GM21447 (cell line): ENCODE results near the gene MYBPC1.
"Not testable (repeated sequence)": the region's sequence is repeated elsewhere in the genome, so short reads cannot be mapped to it uniquely, and the experiment has no call there.

Experiments
- ATAC-seq: cut with Tn5 transposase; IDR thresholded peaks from one replicate; pipeline ENCODE4 v1.9.1; 2021; ENCODE audit not compliant: unreplicated experiment

MYBPC1 gene

DNA sequence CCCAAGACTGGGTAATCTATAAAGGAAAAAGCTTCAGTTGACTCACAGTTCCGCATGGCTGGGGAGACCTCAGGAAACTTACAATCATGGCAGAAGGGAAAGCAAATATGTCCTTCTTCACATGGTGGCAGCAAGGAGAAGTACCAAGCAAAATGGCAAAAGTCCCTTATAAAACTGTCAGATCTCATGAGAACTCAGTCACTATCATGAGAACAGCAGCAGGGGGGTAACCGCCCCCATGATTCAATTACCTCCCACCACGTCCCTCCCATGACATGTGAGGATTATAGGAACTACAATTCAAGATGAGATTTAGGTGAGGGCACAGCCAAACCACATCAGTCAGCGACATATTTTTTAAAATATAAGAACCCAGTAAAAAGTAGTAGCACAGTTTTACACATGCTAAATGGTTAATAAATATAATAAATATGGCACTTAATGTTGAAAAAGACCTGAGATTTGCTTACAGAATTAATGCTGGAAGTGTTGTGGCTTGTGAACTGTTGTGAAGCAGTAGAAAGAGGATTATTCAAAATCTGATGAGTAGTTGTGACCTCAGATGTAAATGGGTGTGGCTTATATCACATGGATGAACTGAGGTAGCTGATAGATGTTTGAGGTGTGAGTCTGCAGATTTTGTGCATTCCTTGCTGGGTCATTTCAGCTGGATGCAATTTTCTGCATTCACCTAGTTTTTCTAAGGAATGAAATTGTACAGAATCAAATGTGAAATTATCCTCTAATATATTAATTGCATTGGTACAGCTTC, 55.8 kb downstream of the MYBPC1 start:
- no peak for ATAC-seq

DNA sequence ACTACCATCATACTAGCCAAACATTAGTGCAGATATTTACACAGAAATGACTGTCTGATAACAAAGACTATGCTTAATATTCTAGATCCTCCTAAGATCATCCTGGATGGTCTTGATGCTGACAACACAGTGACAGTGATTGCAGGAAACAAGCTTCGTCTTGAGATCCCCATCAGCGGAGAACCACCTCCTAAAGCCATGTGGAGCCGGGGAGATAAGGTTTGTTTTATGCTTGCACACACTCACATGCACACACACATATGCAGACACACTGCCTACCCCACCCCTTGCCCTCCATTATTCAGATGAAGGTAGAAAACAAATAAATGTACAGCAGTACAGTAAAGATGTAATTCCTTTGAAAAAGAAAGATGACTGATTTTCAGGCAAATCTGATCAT, 58.3 kb downstream of the MYBPC1 start:
- ATAC-seq: no peak

DNA sequence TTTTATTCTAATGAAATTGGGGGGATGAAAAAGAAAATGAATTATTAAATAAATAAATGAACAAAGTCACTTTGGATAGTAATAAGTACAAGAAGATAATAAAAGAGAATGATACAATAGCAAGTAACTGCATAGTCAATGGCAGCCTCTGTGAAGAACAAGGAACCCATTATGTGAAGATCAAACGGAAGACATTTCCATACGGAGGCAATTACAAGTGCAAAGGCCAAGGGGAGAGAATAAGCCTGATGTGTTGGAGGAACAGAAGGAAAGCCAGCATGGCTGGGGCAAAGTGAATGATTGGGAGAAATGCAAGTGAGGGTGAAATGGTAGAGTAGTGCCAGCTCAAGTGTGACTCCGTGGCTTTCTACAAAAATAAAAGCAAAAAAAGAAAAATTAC, 58.7 kb downstream of the MYBPC1 start:
- ATAC-seq: no peak

DNA sequence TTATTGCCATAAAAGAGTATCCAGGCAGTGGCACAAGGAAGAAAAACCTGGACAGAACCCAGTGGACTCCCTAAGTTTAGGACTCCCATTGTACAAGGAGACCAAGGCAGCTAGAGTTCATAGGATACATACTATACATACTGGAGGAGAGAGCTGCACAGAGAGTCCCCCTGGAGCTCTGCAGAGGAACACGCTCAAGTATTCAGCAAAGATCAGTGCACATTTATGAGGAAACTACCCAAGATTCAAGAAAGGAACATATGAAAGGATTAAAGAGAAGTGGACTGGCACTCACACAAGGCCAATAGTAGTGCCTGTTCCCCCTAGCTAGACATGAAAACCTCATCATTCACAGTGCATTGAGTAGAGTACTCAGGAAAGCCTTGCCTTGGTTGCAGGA, 59.7 kb downstream of the MYBPC1 start:
- ATAC-seq: no peak

DNA sequence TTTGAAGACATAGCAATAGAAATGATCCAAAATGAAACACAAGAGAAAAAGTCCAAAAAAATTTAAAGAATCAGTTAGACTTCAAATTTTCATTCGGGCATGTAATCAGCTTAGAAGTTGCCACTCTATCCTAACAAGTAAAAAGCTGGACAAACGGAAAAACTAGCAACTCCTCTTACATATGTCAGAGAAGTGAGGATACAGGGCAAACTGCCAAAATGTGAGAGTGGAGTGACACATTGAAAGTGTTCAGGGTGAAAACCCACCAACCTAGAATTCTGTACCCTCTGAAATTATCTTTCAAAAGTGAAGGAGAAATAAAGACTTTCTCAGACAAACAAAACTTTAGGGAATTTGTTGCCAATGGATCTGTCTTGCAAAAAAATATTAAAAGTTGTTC, 60.6 kb downstream of the MYBPC1 start:
- no peak for ATAC-seq

DNA sequence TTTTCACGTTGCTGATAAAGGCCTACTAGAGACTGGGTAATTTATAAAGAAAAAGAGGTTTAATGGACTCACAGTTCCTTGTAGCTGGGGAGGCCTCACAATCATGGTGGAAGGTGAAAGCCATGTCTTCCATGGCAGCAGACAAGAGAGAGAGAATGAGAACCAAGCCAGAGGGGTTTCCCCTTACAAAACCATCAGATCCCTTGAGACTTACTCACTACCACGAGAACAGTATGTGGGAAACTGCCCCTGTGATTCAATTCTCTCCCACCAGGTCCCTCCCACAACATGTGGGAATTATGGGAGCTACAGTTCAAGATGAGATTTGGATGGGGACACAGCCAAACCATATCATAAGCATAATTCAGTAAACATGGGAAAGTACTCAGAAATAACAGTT, 65.9 kb downstream of the MYBPC1 start:
- ATAC-seq: not testable (repeated sequence)

DNA sequence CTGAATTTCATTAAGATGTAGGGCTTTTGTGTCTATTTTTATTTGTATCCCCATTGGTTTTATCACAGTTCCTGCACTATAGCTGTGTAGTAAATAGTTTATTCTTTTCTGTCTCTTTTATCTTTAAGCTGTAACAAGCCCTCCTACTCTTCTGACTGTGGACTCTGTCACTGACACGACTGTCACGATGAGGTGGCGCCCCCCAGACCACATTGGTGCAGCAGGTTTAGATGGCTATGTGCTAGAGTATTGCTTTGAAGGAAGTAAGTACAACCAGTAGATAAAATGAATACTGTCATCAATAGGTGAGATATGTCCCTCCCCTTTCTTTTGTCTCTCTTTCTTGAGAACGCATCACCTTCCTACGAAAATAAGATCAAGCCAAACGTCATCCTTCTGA, 68.5 kb downstream of the MYBPC1 start:
- ATAC-seq: no peak

DNA sequence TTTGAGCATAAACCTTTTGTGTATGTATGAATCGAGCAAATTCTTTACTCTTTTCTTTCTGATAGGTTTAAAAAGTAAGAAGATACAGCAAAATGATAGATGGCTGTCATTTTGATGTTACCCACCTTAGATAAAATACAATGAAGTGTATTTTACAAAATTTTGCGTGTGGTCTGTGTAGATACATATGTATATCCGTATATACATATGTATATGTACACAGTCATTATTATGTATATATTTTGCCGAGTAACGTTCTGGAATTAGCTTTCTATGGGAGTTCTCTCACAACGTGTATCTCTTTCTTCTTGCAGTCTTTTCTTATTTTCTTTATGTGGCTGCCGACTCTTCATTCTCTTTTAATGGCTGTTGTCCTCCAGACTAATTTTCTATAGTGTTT, 70.2 kb downstream of the MYBPC1 start:
- ATAC-seq: no peak

DNA sequence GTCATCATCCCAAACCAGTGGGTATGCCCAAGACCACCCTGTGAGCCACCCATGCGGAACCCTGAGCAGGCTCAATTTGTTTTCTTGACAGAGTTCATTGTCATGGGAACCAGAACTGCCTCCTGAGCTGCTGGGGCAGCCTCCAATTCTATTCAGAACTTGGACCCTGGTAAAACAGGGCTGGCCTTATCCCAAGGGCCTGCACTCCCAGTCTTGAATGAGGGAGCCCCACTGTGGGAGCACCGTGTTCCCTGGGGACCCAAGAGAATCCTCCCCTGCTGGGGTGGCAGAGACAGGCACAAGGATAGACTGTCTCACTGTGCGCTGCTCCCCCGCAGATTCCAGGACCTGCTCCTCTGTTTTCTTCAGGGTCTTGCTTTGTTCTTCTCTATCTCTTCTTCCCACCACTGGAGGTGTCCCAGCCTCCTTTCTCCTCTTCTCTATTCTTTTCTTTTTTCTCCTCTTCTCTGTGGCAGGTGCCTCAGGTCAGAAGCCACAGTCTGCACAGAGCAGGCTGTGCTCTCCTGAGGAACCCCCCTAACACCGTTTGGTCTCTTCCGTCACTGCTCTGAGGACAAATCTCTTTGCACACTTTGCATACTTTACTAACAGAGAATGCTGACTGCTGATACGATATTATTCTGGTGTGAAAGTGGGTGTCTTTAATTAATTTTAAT, 71.4 kb downstream of the MYBPC1 start:
- ATAC-seq: no peak

DNA sequence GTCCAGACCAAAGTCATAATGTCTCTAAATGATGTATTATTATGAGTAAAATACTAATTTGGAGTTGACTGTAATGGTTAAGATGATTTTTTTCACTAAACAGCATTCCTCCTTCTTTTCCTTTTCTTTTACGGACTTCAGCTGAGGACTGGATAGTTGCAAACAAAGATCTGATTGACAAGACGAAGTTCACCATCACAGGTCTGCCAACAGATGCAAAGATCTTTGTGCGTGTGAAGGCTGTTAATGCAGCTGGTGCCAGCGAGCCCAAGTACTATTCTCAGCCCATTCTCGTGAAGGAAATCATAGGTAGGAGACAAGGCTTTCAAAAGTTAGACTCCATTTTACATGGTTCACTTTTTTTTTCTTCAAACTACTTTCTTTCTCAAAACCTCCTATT, 72.8 kb downstream of the MYBPC1 start:
- ATAC-seq: no peak

DNA sequence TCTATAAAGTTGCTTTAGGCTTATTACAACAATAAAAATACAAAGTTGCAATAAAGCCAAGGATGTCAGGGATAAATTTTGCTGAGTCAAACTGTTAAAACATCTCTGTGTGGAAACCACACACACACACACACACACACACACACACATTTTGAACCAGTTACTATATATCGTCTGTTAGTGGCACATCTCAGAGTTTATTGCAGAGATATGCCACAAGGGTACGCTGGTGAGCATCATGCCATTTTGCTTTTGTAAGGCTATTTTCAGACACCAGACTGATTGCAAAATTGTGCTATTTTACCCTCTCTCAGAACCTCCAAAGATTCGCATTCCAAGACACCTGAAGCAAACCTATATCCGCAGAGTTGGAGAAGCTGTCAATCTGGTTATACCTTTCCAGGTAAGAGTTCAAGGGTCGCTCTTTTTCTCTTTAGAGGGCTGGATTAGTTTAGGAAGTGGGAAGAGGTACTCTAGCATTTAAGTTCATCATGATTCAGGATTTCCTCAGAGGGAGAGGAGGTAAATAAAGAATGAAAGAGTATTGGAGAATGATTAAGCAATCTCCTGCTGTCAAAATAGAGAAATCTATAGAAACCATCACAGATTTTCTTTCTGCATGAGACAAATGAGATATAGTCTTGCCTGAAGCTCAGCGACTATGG, 75.4 kb downstream of the MYBPC1 start:
- ATAC-seq: no peak

DNA sequence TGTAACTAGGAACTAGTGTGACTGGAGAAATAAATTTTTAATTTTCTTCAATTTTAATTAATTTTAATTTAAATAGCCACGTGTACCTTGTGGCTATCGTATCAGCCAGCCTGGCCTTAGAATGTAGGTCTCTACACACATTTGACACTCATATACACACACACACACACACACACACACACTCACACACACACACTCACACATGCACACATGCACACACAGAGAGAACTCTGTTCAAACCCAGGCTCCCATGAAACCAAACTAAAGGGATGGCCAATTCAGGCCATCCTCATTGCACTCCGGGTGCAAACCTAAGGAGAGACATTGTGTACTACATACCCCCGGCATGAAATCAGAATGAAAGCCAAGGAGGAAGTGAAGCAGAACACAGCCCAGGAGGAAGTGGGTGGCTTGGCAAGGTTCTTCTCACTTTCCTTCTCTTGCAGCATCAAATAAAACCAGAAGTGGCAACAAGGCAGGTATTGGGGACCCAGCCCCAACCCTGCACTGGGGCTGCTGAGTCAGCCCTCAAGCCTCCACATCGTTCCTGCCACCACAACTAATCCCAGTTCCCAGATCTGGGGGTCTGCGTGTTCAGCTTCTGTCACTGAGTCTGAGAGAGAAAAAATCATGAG, 76.5 kb downstream of the MYBPC1 start:
- ATAC-seq: peak; percentile 93

DNA sequence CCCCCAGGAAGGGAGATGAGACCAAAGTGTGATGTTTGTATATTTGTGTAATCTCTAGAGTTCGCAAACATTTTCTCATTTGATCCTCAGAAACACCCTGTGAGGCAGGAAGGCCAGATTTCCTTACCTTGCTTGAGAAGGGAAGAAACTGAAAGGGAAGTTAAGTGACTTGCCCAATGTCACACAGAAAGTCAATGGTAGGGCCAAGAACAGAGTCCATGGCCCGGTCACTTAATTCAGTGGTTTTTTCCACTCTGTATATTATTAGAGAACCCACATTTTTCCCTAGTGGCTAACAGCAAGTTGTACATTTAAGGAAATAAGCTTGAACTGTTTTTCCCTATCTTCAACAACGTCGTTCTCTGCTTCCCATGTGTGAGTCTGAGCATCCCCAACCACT, 77.1 kb downstream of the MYBPC1 start:
- peak; percentile 20 for ATAC-seq

DNA sequence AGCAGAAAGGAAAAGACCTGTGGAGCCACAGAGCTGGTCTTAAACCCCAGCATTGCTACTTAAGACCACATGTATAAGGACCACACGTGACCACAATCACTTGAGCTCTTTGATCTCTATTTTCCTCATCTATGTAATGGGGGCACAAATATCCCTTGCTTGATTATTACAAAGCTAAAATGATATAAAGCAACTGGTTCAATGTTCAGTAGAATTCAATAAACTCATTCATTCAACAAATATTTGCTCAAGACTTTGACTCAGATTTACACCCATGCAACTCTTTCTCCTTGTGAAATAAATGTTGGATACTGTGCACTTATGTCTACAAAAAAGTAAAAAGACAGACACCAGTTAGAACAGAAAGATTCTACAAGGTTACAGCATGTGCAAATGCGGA, 80.8 kb downstream of the MYBPC1 start:
- no peak for ATAC-seq

DNA sequence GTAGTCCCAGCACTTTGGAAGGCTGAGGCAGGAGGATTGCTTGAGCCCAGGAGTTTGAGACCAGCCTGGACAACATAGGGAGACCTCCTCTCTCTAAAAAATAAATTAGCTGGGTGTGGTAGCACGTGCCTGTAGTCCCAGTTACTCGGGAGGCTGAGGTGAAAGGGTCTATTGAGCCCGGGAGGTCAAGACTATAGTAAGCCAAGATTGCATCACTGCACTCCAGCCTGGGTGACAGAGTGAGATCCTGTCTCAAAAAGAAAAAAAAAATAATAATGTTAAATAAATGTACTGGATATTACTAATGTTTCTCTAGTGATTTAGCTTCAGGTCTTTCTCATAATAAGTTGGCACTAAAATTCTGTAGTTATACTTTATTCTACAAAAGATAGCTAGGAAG, 81.7 kb downstream of the MYBPC1 start:
- not testable (repeated sequence) for ATAC-seq

DNA sequence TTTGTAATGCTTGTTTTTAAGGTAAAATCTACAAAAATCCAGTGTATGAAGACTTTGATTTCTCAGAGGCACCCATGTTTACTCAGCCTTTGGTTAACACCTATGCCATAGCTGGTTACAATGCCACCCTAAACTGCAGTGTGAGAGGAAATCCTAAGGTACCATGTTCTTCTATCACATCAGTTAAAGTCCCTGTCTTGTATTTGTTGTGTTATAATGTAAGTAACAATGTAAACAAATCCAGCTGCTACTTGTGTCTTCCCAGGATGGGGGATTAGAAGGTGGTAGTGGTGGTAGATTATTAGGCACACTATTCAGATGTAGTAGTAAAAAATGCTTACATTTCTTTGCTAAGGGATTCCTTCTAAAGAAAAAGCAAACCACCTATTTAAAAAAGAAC, 83.3 kb downstream of the MYBPC1 start:
- no peak for ATAC-seq

DNA sequence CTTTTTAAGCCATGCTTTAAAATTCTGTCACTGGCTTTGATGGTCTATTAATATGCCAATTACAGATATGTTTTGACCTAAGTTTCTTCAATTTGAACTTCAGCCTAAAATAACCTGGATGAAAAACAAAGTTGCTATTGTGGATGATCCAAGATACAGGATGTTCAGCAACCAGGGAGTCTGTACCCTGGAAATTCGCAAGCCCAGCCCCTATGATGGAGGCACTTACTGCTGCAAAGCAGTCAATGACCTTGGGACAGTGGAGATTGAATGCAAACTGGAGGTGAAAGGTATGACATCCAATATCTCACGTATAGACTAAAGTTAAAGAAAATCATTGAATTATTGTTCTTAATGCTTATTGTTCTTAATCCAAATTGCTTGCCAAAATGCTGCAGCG, 85.5 kb downstream of the MYBPC1 start:
- ATAC-seq: no peak

DNA sequence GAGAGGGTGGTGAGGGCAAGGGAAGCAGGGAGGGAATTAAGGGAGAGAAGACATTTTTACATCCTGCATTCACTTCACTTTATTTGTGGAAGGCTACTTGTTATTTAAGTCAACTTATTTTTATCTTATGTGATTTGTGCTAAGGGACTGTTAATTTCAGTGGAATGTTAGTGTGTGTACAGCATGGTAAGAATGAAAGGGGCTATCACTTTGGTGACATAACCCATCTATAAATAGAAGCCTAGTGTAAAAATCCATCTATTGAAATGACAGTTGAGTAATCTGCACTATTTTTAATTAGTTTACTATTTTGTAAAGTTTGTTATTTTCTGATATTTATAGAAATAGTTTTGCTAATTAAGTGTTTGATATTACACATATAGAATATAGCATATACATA, 85.9 kb downstream of the MYBPC1 start:
- ATAC-seq: no peak

DNA sequence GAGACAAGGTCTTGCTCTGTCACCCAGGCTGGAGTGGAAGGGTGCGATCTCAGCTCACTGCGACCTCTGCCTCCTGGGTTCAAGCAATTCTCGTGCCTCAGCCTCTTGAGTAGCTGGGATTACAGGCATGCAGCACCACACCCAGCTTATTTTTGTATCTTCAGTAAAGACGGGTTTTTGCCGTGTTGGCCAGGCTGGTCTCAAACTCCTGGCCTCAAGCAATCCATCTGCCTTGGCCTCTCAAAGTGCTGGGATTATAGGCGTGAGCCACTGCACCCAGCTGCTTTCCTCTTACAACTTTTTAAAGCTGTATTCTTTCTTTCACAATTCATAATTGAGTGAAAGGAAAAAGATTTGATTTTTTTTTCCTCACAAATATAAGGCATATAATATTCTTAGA, 86.9 kb downstream of the MYBPC1 start:
- ATAC-seq: not testable (repeated sequence)

DNA sequence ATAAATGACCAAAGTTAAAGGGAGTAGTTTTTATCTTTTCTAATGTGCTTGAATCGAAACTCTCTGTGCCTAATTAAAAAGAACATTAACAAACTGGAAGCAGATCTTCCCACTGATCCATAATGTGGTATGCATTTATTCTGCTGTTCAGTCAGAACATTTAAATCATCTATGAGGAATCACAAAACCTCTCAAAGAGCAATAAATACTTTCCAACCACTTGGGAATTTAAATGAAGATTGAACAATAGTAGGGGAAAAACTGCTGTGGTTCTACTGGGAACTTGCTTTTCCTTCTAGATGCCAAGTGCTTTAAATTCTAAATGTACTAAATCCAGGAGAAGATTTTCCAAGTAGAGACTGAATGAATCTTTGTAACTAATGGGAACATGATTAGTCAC, 90.3 kb downstream of the MYBPC1 start:
- no peak for ATAC-seq

DNA sequence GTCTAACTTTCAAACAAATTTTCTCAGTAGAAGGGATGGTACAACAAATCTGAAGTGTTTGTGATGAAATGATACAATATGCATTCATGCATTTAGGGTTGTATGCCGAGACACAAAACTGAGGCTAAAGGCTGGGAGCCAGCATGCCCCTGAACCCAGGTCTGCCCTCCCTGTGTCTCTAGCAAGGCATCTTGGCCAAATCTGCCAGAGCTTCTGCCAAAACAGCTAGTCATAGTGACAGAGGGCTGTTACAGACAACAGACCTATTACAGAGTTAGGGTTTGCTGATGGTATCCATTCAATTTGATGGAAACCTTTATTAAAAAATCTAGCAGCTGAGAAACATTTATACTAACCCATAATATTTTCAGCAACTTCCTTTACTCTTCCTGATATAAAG, 91.4 kb downstream of the MYBPC1 start:
- no peak for ATAC-seq
